ENCODE data around the gene GRM2.
A peak's percentile ranks its signal among the peaks of the same experiment; 100 is the strongest.

The GRM2 gene

DNA sequence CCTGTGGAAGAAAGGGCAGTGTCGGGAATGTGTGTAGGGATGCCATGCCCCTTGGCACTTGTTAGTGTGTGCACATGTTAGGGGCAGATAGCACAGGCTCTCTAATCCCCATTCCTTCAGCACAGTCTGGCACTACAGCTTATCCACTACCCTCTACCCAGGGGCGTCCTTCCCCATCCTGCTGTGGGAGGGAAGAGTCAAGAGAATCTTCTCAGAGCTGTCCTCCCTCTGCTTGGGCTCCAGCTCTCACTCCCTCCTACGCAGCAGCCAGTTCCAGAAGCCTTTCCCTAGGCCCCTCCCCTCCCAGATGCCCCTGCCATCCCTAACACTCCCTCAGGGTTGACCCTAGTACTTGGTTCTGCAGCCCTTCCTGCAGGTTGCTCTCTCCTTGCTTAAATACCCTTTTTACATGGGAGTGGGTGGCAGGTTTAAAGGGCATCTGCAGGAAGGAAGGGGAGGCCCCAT lies 815 bp upstream of the GRM2 start:
- no peak for DNase-seq

DNA sequence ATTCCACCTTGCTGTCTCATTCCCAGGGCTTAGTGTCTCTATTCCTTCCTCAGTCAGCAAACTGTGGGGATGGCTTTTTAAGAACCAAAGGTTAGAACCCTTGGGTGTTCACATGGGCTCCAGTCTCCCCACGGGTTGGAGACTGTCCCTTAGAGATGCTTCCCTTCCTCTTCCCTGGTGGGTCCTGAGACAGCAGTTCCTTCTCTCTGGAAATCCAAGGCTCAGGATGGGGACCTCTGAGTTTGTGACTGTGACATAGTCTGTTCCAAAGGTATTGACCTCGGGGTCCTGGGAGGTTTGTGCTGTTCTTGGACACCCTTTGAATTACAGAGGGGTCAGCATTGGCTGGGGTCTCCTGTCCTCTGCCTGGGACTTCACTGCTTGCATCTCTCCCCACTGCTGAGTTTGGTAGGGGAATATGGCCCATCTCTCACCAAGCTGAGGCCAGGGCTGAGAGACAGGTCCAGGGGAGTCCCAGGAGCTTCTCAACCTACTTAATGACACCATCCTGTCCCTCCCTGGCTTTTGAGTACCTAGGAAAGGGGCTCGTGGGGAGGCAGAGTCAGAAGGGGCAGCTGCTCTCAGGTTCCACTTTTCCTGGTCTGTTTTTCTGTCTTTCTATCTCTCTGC lies 1.5 kb downstream of the GRM2 start:
- DNase-seq = no peak

DNA sequence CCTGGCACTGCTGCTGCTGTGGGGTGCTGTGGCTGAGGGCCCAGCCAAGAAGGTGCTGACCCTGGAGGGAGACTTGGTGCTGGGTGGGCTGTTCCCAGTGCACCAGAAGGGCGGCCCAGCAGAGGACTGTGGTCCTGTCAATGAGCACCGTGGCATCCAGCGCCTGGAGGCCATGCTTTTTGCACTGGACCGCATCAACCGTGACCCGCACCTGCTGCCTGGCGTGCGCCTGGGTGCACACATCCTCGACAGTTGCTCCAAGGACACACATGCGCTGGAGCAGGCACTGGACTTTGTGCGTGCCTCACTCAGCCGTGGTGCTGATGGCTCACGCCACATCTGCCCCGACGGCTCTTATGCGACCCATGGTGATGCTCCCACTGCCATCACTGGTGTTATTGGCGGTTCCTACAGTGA lies 2.1 kb downstream of the GRM2 start:
- DNase-seq = no peak

DNA sequence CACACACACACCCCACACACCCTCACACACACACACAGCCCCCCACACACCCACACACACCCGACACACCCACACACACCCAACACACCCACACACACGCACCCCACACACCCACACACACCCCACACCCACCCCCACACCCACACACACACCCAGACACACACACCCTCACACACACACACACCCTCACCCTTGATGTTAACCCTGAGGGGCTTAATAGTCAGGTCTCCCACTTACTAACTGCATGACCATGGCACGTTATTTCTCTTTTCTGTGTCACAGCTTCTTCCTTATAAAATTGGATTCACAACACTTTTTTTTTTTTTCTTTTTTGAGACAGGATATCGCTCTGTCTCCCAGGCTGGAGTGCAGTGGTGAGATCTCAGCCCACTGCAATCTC lies 2.8 kb downstream of the GRM2 start:
- no peak for DNase-seq

DNA sequence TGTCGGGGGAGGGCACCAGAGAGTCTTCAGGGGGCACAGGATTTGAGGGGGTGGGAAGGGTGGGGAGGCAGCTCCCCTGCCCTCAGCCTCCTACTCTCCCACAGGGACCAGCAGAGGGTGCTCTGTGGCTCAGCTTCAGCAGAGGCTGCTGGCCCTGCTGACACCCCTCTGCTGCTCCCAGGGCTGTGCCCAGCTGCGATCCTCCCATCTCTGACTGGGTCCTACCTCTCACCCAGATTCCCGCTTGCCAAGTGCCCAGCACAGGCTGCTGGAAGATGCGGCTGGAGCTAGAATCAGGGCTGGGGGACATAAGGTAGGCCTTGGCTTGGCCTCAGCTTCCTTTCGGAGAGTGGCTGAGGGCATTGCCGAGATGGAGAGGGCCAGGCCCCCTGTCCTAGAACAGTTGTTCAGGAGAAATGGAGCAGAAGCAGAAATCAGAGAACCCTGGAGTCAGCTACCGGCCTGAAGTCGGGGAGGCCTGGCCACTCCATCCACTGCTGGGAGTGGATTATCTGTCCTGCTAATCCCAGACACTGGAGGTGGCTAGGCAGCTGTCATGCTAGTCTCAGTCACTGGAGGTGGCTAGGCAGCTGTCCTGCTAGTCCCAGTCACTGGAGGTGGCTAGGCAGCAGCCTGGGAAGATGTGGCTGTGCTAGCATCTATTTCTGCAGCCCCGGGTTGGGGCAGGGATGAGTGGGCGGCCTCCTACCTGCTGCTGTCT lies 3.9 kb downstream of the GRM2 start:
- DNase-seq = no peak

DNA sequence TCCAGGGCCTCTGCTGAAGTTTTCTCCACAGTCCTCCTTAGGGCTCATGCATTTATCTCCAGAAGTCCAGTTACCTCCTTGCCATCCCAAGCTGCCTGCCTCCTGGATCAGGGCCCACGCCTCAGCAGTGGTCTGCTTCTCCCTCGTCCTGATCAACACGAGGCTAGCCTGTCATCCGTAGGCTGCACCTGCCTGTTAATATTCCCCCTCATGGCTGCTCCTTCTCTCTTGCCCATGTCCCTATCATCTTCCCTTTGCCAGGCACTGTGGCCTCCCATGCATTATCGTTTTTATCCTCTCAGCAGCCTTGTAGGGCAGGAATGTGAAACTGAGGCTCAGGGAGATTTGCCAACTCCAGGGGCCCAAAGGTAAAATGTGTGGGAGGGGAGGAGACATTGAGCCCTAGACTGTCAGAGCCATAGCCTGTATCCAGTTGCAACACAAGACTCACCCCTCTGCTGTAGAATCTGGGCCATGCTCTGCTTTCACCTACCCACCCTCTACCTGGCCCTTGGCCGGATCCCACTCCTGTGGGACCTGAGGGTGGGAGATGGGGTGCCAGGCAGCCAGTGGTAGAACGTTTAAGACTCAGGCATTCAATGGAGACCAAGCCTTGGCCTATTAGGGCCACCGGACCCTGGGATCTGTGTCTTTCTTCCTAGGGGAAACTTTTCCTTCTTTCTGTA lies 4.6 kb downstream of the GRM2 start:
- DNase-seq = no peak

DNA sequence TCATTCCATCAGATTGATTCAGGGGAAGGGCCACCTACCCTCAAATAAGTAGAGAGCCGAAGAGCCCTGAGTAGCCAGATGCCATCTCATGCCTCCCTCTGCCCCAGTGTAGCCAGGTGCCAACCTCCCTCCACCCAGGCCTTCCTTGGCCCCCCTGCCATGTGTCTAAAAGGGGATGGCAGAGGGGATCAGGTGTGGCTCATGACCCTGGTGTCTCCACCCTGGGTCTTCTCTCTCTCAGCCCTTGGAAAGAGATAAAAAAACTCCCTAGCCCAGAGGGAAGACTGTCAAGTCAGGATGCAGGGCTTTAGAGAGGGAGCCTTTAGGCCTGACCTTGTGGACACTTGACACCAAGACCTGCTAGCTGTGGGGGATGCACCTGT lies 5.2 kb downstream of the GRM2 start:
- no peak for DNase-seq

DNA sequence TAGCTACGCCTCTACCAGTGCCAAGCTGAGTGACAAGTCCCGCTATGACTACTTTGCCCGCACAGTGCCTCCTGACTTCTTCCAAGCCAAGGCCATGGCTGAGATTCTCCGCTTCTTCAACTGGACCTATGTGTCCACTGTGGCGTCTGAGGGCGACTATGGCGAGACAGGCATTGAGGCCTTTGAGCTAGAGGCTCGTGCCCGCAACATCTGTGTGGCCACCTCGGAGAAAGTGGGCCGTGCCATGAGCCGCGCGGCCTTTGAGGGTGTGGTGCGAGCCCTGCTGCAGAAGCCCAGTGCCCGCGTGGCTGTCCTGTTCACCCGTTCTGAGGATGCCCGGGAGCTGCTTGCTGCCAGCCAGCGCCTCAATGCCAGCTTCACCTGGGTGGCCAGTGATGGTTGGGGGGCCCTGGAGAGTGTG lies 5.7 kb downstream of the GRM2 start:
- DNase-seq = no peak

DNA sequence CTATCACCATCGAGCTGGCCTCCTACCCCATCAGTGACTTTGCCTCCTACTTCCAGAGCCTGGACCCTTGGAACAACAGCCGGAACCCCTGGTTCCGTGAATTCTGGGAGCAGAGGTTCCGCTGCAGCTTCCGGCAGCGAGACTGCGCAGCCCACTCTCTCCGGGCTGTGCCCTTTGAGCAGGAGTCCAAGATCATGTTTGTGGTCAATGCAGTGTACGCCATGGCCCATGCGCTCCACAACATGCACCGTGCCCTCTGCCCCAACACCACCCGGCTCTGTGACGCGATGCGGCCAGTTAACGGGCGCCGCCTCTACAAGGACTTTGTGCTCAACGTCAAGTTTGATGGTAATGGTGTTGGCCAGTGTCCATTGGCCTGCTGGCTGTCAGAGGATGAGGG lies 6.1 kb downstream of the GRM2 start:
- DNase-seq = no peak

DNA sequence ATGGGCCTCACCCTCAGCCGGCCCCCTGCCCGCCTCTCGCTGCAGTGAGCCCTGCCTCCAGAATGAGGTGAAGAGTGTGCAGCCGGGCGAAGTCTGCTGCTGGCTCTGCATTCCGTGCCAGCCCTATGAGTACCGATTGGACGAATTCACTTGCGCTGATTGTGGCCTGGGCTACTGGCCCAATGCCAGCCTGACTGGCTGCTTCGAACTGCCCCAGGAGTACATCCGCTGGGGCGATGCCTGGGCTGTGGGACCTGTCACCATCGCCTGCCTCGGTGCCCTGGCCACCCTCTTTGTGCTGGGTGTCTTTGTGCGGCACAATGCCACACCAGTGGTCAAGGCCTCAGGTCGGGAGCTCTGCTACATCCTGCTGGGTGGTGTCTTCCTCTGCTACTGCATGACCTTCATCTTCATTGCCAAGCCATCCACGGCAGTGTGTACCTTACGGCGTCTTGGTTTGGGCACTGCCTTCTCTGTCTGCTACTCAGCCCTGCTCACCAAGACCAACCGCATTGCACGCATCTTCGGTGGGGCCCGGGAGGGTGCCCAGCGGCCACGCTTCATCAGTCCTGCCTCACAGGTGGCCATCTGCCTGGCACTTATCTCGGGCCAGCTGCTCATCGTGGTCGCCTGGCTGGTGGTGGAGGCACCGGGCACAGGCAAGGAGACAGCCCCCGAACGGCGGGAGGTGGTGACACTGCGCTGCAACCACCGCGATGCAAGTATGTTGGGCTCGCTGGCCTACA lies 8.5 kb downstream of the GRM2 start:
- DNase-seq = no peak

DNA sequence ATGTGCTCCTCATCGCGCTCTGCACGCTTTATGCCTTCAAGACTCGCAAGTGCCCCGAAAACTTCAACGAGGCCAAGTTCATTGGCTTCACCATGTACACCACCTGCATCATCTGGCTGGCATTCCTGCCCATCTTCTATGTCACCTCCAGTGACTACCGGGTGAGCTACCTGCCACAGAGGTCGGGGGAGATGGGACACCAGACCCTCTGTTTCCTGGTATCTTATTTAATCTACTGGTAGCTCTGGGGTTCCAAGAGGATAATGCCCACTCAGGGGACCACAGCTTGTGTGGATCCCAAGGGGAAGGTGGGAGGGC lies 9.1 kb downstream of the GRM2 start:
- no peak for DNase-seq

DNA sequence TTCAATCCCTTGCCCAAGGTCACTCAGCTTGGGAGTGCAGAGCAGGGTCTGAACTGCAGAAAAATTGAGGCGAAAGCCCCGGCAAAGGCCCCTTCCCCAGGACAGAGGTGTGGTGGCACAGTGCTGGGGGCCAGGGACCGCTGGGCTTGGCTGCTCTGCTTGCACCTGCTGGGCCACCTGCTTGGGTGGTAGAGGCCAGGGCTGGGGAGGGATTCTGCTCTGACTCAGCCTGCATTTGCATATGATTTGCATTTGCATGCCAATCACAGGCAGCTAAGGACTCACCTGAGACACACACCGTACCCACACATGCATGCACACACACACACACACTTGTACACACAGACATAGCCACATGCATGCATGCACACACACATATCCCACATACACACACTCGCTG lies 9.9 kb downstream of the GRM2 start:
- DNase-seq = no peak

DNA sequence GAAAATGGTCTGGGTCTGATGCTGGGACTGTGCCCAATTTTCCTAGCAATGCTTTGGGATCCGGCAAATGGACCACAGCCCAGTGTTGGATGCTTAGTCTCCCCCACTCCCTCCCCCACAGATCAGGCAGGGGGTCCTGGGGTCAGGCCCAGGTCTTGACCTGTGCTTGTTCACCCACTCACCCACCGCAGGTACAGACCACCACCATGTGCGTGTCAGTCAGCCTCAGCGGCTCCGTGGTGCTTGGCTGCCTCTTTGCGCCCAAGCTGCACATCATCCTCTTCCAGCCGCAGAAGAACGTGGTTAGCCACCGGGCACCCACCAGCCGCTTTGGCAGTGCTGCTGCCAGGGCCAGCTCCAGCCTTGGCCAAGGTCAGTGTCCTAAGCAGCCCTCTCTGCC lies 10.6 kb downstream of the GRM2 start:
- DNase-seq = no peak

DNA sequence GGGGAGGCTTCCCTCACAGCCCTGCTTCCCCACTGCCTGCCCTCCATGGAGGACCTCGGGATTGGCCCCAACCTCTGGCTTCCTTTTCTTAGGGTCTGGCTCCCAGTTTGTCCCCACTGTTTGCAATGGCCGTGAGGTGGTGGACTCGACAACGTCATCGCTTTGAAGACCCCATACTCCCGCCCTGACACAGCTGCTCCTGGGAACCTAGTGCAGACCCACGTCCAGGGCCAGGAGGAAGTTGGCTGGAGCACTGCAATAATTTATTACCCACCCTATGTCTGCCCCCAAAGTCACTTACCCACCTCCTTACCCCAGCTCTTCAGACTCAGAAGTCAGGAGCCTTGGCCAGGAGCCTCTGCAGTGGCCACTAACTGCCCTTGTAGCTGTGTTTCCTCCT lies 11.1 kb downstream of the GRM2 start:
- DNase-seq = no peak

DNA sequence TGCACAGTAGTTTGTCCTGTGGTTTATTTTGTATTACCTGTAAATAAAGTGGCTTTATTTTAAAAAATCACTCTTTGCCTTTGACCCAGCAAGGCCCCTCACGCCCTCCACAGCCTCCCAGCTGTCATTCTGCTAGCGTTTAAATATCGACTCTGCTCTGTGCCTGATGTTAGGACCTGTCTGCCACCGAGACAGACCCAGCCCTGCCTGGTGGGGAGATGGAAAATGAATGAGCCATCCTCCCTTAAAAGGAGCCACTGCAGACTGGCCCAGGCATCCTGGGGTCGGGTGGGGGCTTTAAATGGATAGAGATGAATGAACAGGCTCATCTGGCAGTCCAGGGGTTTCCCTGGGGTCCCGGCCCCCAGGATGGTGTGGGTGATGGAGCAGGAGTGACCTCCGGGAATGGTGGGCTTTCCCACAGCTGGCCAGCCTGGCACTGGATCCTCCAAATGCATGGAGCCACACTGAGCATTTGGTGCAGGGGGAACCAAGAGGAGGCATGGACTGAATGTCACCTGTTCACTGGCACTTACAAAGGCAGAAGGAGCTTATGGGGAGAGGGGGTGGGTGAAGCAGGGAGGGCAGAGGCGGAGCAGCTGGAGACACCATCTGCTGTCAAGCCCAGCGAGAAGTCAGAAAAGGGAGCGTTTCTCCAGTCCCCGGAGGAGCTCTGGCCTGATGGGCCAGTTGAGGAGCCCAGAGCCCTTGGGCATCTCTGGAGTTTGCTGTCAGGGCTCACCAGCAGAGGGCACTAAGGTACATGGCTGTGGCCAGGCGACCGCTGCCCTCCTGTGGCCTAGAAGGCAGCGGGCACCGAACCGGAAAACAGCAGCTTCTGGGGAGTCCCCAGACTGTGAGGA lies 11.9 kb downstream of the GRM2 start:
- peak; percentile 83 for DNase-seq

DNA sequence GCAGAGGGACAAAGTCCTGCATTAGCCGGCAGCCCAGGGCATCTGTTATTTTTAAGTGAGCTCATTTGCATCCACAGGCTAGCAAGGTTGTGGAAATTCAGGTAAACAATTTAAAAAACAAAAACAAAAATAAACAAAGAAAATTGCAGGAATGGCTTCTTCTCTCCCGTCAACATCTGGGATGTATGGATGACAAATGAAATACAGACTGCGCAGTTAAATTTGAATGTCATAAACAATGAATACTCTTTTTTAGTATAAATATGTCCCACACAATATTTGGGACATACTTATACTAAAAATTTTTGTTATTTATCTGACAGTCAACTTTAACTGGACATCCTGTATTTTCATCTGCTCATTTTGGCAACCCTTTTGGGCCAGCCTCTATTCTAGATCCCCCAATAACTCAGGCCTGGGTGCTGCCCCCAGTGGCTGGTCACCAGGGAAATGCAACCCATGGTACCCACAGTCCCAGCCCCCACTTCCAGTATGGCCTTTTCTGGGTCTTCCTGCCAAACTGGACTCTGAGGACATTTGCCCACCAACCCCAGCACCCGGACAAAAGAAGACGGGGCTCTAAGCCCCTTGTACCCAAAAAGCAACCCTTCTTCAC lies 12.7 kb downstream of the GRM2 start:
- DNase-seq = no peak

DNA sequence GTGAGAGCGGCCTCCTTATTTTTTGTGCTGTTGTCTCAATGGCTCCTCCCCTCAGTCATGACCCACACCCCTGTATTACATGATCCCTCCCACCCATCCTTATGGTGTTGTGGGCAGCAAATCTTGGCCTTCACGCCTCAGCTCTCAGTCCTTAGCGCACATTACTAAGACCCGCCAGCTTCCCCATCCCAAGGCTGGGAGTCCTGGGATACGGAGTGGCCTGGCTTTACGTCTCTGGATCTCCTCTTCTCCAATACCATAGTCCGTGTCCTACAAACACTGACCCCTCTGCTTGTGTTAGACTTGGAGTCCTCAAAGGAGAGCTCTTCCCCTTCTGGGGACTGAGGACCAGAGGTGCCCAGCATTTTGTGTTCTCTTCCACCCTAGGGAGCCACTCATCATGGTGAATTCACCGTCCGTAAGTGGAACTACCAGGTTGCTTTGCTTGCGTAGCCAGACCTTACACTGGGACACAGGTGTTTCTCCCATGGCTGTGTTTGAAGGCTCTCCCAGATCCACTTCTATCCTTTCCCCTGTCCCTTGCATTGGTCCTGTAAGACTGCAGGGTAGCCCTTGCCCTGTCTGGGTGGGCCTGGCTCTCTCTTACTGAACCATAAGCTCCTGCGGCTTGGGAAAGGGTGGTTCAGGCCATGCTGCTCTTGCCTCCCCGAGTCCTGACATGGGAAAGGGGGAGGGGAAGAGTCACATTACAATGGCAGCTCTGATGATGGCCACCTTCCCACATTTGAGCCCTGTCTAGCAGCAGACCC lies 13.6 kb downstream of the GRM2 start:
- no peak for DNase-seq

DNA sequence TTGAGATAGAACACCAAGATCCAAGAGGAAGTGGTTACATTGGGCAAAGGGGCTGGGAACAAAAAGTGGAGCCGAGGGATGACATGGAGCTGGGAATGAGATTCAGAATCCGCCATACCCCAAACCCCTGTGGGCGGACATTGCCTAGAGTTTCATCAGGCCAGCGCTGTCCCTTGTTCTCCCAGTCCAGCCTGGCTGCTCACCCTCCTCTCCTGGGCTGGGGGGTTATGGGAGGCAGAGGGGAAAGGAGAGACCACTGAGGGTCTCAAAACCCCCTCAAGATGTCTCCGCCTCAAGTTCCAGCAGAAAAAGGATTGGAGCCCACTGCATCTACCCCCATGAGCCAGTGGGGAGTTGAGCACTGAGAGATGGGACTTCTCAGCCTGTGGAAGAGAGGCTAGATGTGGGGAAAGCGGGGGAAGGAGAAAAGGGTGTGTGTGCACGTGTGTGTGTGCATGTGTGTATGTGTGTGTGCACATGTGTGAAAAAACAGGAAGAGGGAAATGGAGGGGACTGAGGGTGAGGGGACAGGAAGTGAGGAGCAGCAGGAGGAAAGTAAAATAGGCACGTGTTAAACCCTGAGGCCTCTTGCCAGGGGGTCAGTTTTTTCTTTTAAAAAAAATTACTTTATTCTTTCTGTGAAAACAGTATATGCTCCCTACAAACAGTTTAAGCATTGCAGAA lies 14.3 kb downstream of the GRM2 start:
- no peak for DNase-seq

DNA sequence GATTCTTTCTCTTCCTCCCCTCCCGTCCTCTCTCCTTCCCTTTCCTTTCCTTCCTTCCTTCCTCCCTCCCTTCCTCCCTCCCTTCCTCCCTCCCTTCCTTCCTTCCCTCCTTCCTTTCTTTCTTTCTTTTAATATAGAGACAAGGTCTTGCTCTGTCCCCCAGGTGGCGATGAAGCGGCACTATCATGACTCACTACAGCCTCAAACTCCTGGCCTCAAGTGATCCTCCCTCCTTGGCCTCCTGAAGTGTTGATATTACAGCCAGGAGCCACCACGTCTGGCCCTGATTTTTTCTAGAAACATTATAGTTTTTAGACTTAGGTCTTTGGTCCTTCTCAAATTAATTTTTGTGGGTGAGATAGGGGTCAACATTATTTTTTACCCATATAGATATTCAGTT lies 15.5 kb downstream of the GRM2 start:
- peak; percentile 27 for DNase-seq

DNA sequence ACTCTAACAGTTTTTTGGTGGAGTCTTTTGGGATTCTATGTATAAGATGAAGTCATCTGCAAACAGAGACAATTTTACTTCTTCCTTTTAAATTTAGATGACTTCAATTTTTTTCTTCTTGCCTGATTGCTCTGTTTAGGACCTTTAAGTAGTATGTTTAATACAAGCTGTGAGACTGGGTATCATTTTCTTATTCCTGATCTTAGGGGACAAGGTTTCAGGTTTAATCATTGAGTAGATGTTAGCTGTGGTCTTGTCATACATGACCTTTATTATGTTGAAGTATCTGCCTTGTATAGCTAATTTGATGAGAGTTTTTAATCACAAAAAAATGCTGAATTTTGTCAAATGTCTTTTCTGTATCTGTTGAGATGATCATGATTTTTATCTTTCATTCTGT lies 20.6 kb downstream of the GRM2 start:
- peak; percentile 43 for DNase-seq
